ENCODE results near the gene TUT1.
"Not testable (repeated sequence)": the region's sequence is repeated elsewhere in the genome, so short reads cannot be mapped to it uniquely, and the experiment has no call there.

The TUT1 gene

DNA sequence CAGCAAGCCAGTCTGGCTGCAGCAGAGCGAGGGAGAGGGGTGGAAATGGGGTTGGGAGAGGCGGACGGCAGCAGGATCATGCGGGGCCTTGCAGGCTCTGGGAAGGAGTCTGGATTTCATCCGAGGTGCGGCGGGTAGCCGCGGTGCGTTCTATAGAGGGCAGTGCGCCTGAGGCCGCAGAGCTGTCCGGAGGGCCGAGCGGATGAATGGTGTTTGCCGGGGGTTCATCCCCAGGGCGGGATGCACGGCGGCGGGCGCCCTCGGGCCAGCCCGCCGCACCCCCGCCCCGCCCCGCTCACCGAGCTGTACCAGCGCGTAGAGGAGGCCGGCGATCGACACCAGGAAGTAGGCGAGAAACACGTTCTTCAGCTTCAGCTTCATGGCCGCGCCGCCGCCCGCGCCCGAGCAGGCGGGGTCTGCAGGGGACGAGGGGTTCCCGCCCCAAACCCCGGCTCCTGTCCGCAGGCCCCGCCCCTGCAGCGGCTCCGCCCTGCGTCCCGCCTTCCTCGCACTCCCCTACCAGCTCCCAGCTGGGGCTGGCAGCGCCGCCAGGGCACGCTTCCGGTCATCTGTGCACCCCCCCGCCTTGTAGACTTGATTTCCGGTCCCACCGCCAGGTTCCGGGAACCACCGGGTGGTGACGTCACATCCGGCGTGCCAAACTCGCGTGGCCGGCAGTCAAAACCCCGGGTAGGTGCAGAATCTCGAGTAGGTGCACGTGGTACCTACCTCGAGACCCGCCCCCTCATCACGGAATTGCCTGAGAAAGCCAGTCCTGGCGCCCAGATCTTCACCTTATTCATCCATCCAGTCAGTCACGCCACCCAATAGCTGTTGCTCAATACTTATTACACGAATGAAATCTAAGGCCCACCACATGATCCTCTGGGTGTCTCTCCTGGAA, 30.5 kb upstream of the TUT1 start, which contains the start of gene B3GAT3:
Gene B3GAT3 (minus strand): TSS at position 420 of the 904 bp plus-strand sequence. CDS start 39 bp downstream, at position 381.
- Histone ChIP-seq H3K9me3 (ENCODE audit: severe bottlenecking) (no peaks in the 10 kb centered on the region), H3K36me3 (ENCODE audit: low read depth) (peaks cover 19% of the 10 kb centered on the region), H3K27me3 (ENCODE audit: insufficient read depth, poor library complexity, severe bottlenecking) (no peaks in the 10 kb centered on the region), H3K4me3 (ENCODE audit: severe bottlenecking) (peak within 1 kb of the TSS; percentile 54), H3K27ac (ENCODE audit: poor library complexity, severe bottlenecking) (peak within 1 kb of the TSS; percentile 84), H3K4me1 (ENCODE audit: insufficient read depth, poor library complexity, severe bottlenecking) (peaks cover 16% of the 10 kb centered on the region)
- peak; percentile 91 for ATAC-seq (ENCODE audit: low read depth)
- TF ChIP-seq, protein P1, sequence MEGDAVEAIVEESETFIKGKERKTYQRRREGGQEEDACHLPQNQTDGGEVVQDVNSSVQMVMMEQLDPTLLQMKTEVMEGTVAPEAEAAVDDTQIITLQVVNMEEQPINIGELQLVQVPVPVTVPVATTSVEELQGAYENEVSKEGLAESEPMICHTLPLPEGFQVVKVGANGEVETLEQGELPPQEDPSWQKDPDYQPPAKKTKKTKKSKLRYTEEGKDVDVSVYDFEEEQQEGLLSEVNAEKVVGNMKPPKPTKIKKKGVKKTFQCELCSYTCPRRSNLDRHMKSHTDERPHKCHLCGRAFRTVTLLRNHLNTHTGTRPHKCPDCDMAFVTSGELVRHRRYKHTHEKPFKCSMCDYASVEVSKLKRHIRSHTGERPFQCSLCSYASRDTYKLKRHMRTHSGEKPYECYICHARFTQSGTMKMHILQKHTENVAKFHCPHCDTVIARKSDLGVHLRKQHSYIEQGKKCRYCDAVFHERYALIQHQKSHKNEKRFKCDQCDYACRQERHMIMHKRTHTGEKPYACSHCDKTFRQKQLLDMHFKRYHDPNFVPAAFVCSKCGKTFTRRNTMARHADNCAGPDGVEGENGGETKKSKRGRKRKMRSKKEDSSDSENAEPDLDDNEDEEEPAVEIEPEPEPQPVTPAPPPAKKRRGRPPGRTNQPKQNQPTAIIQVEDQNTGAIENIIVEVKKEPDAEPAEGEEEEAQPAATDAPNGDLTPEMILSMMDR (IDR thresholded peaks at IDR 0.05; ENCODE audit: poor library complexity, severe bottlenecking) = no peak
- peak; percentile 99 for DNase-seq (ENCODE audit: low spot score)

DNA sequence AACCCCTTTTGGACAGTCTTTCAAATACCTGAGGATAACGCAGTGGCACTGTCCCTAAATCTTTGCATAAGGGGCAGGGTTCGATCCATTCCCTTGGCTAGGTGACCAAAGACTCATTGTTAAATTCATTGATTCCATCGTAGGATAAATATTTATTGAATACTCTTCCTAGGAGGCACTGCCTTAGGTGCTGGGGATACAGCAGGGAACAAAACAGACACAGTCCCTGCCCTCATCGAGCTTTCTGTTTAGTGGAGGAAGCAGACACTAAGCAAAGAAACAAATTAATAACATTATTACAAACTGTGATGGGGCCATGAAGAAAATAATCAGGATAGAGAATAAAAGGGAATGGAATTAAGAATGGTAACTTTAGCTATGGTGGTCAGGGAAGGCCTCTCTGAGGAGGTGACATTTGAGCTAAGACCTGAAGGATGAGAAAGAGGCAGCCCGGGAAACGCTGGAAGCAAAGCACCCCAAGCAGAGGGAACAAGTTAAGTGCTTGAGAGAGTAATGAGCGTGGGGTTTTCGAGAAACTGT, 29.8 kb upstream of the TUT1 start:
- H3K9me3 ChIP-seq (ENCODE audit: severe bottlenecking) = no peaks in the 10 kb centered on the region
- no peaks in the 10 kb centered on the region for H3K27me3 ChIP-seq (ENCODE audit: insufficient read depth, poor library complexity, severe bottlenecking)
- TF ChIP-seq, protein P1 (IDR thresholded peaks at IDR 0.05; ENCODE audit: poor library complexity, severe bottlenecking) = no peak
- peaks cover 12% of the 10 kb centered on the region for H3K36me3 ChIP-seq (ENCODE audit: low read depth)
- DNase-seq (ENCODE audit: low spot score) (no peak), ATAC-seq (ENCODE audit: low read depth) (no peak; the same call in 2 of the 3 replicates)
- peak overlapping the region; percentile 54 for H3K4me3 ChIP-seq (ENCODE audit: severe bottlenecking)
- H3K4me1 ChIP-seq (ENCODE audit: insufficient read depth, poor library complexity, severe bottlenecking) = peaks cover 16% of the 10 kb centered on the region
- peak overlapping the region; percentile 84 for H3K27ac ChIP-seq (ENCODE audit: poor library complexity, severe bottlenecking)

DNA sequence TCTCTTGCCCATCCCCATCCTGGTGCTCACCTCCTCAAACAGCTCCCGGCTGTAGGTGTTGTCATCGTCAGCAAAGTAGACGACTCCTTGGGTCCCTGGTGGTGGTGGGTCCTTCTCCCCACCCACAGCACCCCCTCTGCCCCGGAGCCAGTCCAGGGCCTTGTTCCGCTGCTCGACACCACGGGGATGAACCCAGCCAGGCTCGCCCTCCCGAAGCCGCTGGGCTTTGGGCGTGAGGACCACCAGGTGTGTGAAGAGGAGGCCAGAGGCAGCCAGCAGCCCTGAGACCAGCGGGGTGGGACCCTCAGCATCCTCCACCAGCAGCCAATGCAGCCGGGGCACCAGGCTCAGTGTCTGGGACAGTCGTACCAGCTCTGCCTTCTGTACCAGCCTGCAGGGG, 25.6 kb upstream of the TUT1 start:
- ATAC-seq (ENCODE audit: low read depth); H3K27me3 ChIP-seq (ENCODE audit: insufficient read depth, poor library complexity, severe bottlenecking); H3K36me3 ChIP-seq (ENCODE audit: low read depth); DNase-seq (ENCODE audit: low spot score); H3K4me3 ChIP-seq (ENCODE audit: severe bottlenecking); H3K27ac ChIP-seq (ENCODE audit: poor library complexity, severe bottlenecking); H3K9me3 ChIP-seq (ENCODE audit: severe bottlenecking): not testable (repeated sequence)
- H3K4me1 ChIP-seq (ENCODE audit: insufficient read depth, poor library complexity, severe bottlenecking) = peaks cover 17% of the 10 kb centered on the region

DNA sequence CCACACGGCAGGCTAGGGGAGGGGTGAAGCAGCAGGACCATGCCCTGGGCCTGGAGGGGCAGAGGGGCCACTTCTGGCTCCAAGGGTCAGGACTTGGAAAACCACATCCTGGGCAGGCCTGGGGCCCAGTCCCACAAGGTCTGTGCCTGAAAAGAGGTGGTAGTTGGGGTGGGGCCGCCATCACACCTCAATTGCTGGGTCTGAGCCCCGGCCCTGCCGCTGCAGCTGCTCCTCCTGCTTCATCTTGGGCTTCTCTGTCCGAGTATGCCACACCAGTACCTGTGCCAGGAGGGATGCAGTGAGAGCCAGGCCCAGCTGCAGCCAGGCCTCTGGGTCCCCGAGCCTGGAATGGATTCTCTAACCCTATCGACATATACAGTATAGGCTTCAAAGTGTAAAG, 24.2 kb upstream of the TUT1 start:
- Histone ChIP-seq H3K27ac (ENCODE audit: poor library complexity, severe bottlenecking) (peak overlapping the region; percentile 95), H3K36me3 (ENCODE audit: low read depth) (peaks cover 11% of the 10 kb centered on the region), H3K27me3 (ENCODE audit: insufficient read depth, poor library complexity, severe bottlenecking) (no peaks in the 10 kb centered on the region), H3K4me3 (ENCODE audit: severe bottlenecking) (no peak overlapping the region), H3K4me1 (ENCODE audit: insufficient read depth, poor library complexity, severe bottlenecking) (peaks cover 12% of the 10 kb centered on the region), H3K9me3 (ENCODE audit: severe bottlenecking) (no peaks in the 10 kb centered on the region)
- ATAC-seq (ENCODE audit: low read depth) (no peak), DNase-seq (ENCODE audit: low spot score) (no peak)
- TF ChIP-seq, protein P1 (IDR thresholded peaks at IDR 0.05; ENCODE audit: poor library complexity, severe bottlenecking) = no peak

DNA sequence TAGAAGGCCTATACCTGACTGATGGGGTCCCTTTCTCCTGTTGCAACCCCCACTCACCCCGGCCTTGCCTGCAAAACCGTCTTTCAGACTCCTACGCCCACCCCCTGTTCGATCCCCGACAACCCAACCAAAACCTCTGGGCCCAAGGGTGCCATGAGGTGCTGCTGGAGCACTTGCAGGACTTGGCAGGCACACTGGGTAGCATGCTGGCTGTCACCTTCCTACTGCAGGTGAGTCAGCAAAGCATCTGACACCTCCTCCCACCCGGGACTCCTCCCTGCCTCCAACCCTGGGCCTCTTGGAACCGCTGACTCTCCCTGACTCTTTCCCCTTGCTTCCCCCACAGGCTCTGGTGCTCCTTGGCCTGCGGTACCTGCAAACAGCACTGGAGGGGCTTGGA, 23.0 kb upstream of the TUT1 start:
- H3K4me3 ChIP-seq (ENCODE audit: severe bottlenecking) = no peak overlapping the region
- no peak for DNase-seq (ENCODE audit: low spot score)
- H3K27ac ChIP-seq (ENCODE audit: poor library complexity, severe bottlenecking) = peak overlapping the region; percentile 95

More for the DNA sequence above, 23.0 kb upstream of the TUT1 start:
- Histone ChIP-seq H3K4me1 (ENCODE audit: insufficient read depth, poor library complexity, severe bottlenecking) (peaks cover 4% of the 10 kb centered on the region), H3K9me3 (ENCODE audit: severe bottlenecking) (no peaks in the 10 kb centered on the region), H3K27me3 (ENCODE audit: insufficient read depth, poor library complexity, severe bottlenecking) (no peaks in the 10 kb centered on the region), H3K36me3 (ENCODE audit: low read depth) (peaks cover 15% of the 10 kb centered on the region)
- ATAC-seq (ENCODE audit: low read depth) = 0 out of 3 replicates have a peak, but pooled peaks have one; percentile 16
- TF ChIP-seq, protein P1 (IDR thresholded peaks at IDR 0.05; ENCODE audit: poor library complexity, severe bottlenecking) = no peak
